ENCODE data around the gene SLC7A14. TPM values are rescaled to one million over a fixed set of nuclear protein-coding genes. Genes with fewer than 3 reads are reported as not detected.

Gene SLC7A14
- total RNA-seq, 1 experiment from 2014 or later = not detected

GRCh38 chr3:170536712-170537111 lies 49.2 kb downstream of the SLC7A14 start:
- Histone ChIP-seq H3F3A (ENCODE audit: low read length, unreplicated experiment) (no peaks in the 10 kb centered on the region), H3K27me3 (ENCODE audit: low read length) (no peaks in the 10 kb centered on the region), H3K79me2 (ENCODE audit: low read length) (no peaks in the 10 kb centered on the region), H3K27ac (ENCODE audit: low read length) (no peak overlapping the region), H3K36me3 (ENCODE audit: low read depth, low read length) (no peaks in the 10 kb centered on the region), H3K9me2 (replicated peaks; ENCODE audit: low read length) (no peaks in the 10 kb centered on the region), H3K4me2 (ENCODE audit: low read length) (no peak overlapping the region), H3K9ac (ENCODE audit: low read length) (no peak overlapping the region), H3K4me3 (ENCODE audit: low read length) (no peak overlapping the region), H4K20me1 (ENCODE audit: low read length) (no peaks in the 10 kb centered on the region), H3K9me3 (ENCODE audit: low read length) (no peaks in the 10 kb centered on the region), H3K4me1 (ENCODE audit: insufficient read depth, low read length) (peaks cover 24% of the 10 kb centered on the region; the same call in 1 of the 2 replicates), H2AFZ (ENCODE audit: low read length) (no peak overlapping the region)
- no peak for DNase-seq
- POLR2A ChIA-PET (ENCODE audit: unreplicated experiment) = no interaction called here
- no peak for ATAC-seq
- intact Hi-C loops (cut with micrococcal nuclease) = no loop called here
- CTCF ChIA-PET = no interaction called here
- TF ChIP-seq, protein P1, sequence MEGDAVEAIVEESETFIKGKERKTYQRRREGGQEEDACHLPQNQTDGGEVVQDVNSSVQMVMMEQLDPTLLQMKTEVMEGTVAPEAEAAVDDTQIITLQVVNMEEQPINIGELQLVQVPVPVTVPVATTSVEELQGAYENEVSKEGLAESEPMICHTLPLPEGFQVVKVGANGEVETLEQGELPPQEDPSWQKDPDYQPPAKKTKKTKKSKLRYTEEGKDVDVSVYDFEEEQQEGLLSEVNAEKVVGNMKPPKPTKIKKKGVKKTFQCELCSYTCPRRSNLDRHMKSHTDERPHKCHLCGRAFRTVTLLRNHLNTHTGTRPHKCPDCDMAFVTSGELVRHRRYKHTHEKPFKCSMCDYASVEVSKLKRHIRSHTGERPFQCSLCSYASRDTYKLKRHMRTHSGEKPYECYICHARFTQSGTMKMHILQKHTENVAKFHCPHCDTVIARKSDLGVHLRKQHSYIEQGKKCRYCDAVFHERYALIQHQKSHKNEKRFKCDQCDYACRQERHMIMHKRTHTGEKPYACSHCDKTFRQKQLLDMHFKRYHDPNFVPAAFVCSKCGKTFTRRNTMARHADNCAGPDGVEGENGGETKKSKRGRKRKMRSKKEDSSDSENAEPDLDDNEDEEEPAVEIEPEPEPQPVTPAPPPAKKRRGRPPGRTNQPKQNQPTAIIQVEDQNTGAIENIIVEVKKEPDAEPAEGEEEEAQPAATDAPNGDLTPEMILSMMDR (conservative IDR thresholded peaks at IDR 0.05; ENCODE audit: low read depth, low read length) = no peak
- TF ChIP-seq EZH2 (IDR thresholded peaks at IDR 0.05; ENCODE audit: low read length, unreplicated experiment) (no peak), EZH2phosphoT487 (IDR thresholded peaks at IDR 0.05; ENCODE audit: borderline replicate concordance, low read length) (no peak)
- no TSS peak for BruUV-seq (replicated peaks)

DNA sequence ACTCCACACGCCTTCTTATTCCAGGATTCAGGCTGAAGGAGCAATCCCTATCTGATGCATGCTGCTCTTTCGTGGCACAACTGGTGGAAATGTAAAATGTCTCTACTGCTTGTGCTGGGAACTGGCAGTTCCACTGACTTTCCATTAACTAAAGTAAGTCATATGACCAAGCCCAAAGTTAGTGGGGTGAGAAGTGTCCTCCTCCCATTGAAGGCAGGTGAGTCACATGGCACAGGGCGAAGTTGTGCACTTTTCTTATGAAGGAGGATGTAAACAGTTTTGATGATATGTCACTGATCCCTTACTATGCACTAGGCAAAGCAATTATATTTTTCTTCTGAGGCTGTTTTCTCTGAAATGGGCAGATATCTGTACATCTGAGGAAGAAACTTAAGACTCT lies 51.6 kb downstream of the SLC7A14 start:
- Histone ChIP-seq H3K4me1 (ENCODE audit: insufficient read depth, low read length) (peaks cover 20% of the 10 kb centered on the region; the same call in 1 of the 2 replicates), H3K9me3 (ENCODE audit: low read length) (no peaks in the 10 kb centered on the region), H3K4me2 (ENCODE audit: low read length) (no peak overlapping the region), H2AFZ (ENCODE audit: low read length) (no peak overlapping the region), H3F3A (ENCODE audit: low read length, unreplicated experiment) (no peaks in the 10 kb centered on the region), H3K9me2 (replicated peaks; ENCODE audit: low read length) (no peaks in the 10 kb centered on the region), H4K20me1 (ENCODE audit: low read length) (no peaks in the 10 kb centered on the region), H3K27ac (ENCODE audit: low read length) (no peak overlapping the region), H3K4me3 (ENCODE audit: low read length) (no peak overlapping the region), H3K36me3 (ENCODE audit: low read depth, low read length) (no peaks in the 10 kb centered on the region), H3K79me2 (ENCODE audit: low read length) (no peaks in the 10 kb centered on the region), H3K27me3 (ENCODE audit: low read length) (no peaks in the 10 kb centered on the region), H3K9ac (ENCODE audit: low read length) (no peak overlapping the region)
- TF ChIP-seq, protein P1 (conservative IDR thresholded peaks at IDR 0.05; ENCODE audit: low read depth, low read length) = no peak
- TF ChIP-seq EZH2 (IDR thresholded peaks at IDR 0.05; ENCODE audit: low read length, unreplicated experiment) (no peak), EZH2phosphoT487 (IDR thresholded peaks at IDR 0.05; ENCODE audit: borderline replicate concordance, low read length) (no peak)
- DNase-seq (peak; percentile 41), ATAC-seq (peak; percentile 45; the same call in 1 of the 2 replicates)
- intact Hi-C loops (cut with micrococcal nuclease) = no loop called here
- no TSS peak for BruUV-seq (replicated peaks)
- ChIA-PET CTCF (no interaction called here), POLR2A (ENCODE audit: unreplicated experiment) (no interaction called here)

DNA sequence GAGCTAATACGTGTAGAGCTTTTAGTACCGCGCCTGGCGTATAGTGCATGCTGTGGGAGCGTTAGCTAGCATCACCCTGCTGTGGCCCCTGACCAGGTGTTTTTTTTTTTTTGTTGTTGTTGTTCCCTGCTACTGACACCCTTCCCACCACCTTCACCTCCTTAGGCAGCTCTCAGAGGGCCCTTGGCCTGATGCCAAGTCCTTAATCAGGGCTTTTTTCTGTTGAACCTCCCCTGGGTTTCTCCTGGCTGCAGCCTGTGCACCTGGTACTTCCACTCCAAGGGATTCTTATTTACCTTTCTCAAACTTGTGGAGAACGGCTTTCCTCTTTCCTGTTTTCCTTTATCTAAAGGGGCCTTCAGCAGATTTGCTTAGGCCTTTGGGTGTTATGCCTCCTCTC lies 53.3 kb downstream of the SLC7A14 start:
- Histone ChIP-seq H3K27ac (ENCODE audit: low read length) (no peak overlapping the region), H3K36me3 (ENCODE audit: low read depth, low read length) (no peaks in the 10 kb centered on the region), H3K9me3 (ENCODE audit: low read length) (no peaks in the 10 kb centered on the region), H3K4me1 (ENCODE audit: insufficient read depth, low read length) (peaks cover 18% of the 10 kb centered on the region; the same call in 1 of the 2 replicates), H3K4me3 (ENCODE audit: low read length) (no peak overlapping the region), H3K27me3 (ENCODE audit: low read length) (no peaks in the 10 kb centered on the region), H3K4me2 (ENCODE audit: low read length) (no peak overlapping the region), H3K9ac (ENCODE audit: low read length) (no peak overlapping the region), H3K9me2 (replicated peaks; ENCODE audit: low read length) (no peaks in the 10 kb centered on the region), H4K20me1 (ENCODE audit: low read length) (no peaks in the 10 kb centered on the region), H3K79me2 (ENCODE audit: low read length) (no peaks in the 10 kb centered on the region), H3F3A (ENCODE audit: low read length, unreplicated experiment) (no peaks in the 10 kb centered on the region), H2AFZ (ENCODE audit: low read length) (no peak overlapping the region)
- DNase-seq (no peak), ATAC-seq (no peak)
- CTCF ChIA-PET = no interaction called here
- intact Hi-C loops (cut with micrococcal nuclease) = no loop called here
- TF ChIP-seq, protein P1 (conservative IDR thresholded peaks at IDR 0.05; ENCODE audit: low read depth, low read length) = no peak
- no peak for TF ChIP-seq EZH2 (IDR thresholded peaks at IDR 0.05; ENCODE audit: low read length, unreplicated experiment)
- TF ChIP-seq EZH2phosphoT487 (IDR thresholded peaks at IDR 0.05; ENCODE audit: borderline replicate concordance, low read length) = no peak
- BruUV-seq (replicated peaks) = no TSS peak
- POLR2A ChIA-PET (ENCODE audit: unreplicated experiment) = no interaction called here

Measured in PC-3 (cell line).